ENCODE measurements around the gene RIN3. TPM values are rescaled to one million over a fixed set of nuclear protein-coding genes. Genes with fewer than 3 reads are reported as not detected.

The RIN3 gene
- total RNA-seq, 4 donors from 2014 or later: 2.1 to 10.4 (median 7.2) TPM

DNA sequence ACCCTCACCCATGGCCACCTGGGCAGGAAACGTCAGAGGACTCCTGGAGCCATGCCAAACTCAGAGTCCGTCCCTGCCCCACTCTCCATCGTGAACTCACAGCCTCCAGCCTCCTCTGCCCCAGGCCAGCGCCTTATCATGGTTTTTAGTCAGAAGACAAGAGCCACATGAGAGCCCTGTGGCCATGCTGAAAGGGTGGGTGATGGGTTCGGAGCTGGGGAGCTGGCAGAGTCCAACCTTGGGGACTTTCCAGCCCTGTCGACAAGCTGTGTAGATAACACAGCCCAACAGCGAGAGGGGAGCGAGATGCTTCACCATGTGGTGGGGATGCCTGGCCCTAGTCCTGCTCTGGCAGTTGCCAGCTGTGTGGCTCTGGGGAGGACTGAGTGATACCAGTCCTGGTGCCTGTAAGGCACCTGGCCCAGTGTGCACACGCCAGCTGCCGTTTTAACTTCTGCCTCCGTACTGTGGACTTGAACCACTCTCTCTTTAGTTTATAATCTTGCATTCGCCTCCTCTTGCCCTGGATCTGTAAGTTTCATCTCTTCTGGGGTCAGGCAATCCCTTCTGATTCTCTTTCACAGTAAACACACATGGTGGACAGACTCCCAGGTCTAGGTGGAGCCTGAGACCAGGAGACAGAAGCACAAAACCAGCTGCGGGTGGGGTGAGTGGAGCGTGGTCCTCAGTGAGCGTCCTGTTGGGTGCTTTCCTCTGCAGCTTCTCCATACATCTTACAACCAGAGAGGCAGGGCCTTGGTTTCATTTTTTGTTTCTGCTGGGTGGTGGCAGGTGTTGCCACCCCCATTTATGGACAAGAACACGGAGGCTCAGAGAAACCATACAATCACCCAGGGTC, 55.3 kb downstream of the RIN3 start:
- WGBS: 88% methylated on average over 13 of the region's 16 CpGs
- TF ChIP-seq POLR2AphosphoS5 (IDR thresholded peaks at IDR 0.05): no peak
- TF ChIP-seq, protein P1, sequence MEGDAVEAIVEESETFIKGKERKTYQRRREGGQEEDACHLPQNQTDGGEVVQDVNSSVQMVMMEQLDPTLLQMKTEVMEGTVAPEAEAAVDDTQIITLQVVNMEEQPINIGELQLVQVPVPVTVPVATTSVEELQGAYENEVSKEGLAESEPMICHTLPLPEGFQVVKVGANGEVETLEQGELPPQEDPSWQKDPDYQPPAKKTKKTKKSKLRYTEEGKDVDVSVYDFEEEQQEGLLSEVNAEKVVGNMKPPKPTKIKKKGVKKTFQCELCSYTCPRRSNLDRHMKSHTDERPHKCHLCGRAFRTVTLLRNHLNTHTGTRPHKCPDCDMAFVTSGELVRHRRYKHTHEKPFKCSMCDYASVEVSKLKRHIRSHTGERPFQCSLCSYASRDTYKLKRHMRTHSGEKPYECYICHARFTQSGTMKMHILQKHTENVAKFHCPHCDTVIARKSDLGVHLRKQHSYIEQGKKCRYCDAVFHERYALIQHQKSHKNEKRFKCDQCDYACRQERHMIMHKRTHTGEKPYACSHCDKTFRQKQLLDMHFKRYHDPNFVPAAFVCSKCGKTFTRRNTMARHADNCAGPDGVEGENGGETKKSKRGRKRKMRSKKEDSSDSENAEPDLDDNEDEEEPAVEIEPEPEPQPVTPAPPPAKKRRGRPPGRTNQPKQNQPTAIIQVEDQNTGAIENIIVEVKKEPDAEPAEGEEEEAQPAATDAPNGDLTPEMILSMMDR (IDR thresholded peaks at IDR 0.05): no peak
- TF ChIP-seq POLR2A (IDR thresholded peaks at IDR 0.05): no peak
- no peak for TF ChIP-seq EP300 (IDR thresholded peaks at IDR 0.05)
- Histone ChIP-seq H3K4me3 (no peak overlapping the region), H3K4me1 (peaks cover 5% of the 10 kb centered on the region), H3K27ac (no peak overlapping the region), H3K36me3 (no peaks in the 10 kb centered on the region), H3K27me3 (no peaks in the 10 kb centered on the region), H3K9me3 (no peaks in the 10 kb centered on the region)
- no peak for DNase-seq (ENCODE audit: low spot score in 2 of 2)

- Histone ChIP-seq H3K4me1 (peaks cover 4% of the 10 kb centered on the region), H3K27ac (no peak overlapping the region), H3K36me3 (no peaks in the 10 kb centered on the region), H3K4me3 (no peak overlapping the region), H3K9me3 (no peaks in the 10 kb centered on the region), H3K27me3 (no peaks in the 10 kb centered on the region)
- TF ChIP-seq, protein P1 (IDR thresholded peaks at IDR 0.05): no peak
- TF ChIP-seq EP300 (IDR thresholded peaks at IDR 0.05) (no peak), POLR2AphosphoS5 (IDR thresholded peaks at IDR 0.05) (no peak), POLR2A (IDR thresholded peaks at IDR 0.05) (no peak)
- WGBS: 90% methylated on average over 6 of the region's 6 CpGs
- DNase-seq (ENCODE audit: low spot score in 2 of 2): no peak
These were observed 57.2 kb downstream of the RIN3 start for GRCh38 chr14:92570674-92571262.

DNA sequence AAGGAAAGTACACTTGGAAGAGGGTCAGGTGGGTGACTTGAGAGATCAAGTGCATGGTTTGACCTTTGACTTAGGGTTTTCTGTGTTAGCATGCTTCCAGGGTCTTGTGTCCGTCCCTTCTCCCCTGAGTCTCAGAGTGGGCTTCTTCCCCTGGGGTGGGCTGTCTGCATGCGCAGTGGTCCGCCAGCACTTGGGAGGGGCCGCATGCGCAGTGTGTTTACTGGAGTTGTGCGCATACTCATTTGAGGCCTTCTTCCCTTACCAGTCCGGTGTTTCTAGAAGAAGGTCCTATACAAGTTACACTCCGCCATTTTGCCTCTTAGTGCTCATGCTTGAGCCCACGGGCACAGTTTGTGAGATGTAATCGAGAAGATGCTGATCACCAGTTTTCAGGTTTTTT, 58.5 kb downstream of the RIN3 start:
- Histone ChIP-seq H3K9me3 (no peaks in the 10 kb centered on the region), H3K4me1 (peaks cover 4% of the 10 kb centered on the region), H3K27ac (no peak overlapping the region), H3K27me3 (no peaks in the 10 kb centered on the region), H3K4me3 (no peak overlapping the region), H3K36me3 (no peaks in the 10 kb centered on the region)
- no peak for DNase-seq (ENCODE audit: low spot score in 2 of 2)
- TF ChIP-seq POLR2AphosphoS5 (IDR thresholded peaks at IDR 0.05): no peak
- TF ChIP-seq EP300 (IDR thresholded peaks at IDR 0.05): no peak
- TF ChIP-seq POLR2A (IDR thresholded peaks at IDR 0.05): no peak
- TF ChIP-seq, protein P1 (IDR thresholded peaks at IDR 0.05): no peak
- WGBS: 94% methylated on average over 10 of the region's 10 CpGs

DNA sequence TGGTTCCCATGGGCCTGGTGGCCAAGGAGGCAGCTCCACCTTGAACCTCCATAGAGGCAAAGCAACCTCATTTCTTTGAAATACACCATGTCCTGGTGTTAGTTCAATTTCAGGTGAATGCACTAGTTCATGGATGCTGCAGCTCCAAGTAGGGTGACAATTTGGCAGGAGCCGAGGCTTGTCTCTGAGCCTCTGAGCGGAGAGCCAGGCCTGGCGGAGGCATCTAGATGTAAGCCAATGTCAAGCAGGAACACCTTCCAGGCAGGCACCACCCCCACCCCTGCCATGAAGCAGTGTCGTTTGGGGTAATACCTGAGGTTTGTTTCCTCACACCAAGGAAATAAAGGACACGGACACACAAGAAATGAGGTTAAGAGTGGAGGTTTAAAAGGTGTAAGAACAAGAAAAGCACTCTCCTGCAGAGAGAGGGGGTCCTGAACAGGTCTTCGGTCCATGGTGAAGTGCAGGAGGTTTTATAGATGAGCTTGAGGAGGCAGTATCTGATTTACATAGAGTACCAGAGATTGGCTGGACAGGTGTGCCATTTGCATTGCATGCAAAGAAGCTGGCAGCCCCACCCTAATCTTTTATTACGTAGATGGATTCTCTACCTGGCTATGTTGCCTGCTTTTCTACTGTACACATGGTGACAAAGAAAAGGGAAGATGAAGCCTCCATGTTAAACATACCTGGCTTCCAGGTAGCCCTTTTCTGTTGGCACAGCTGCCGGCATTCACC, 60.3 kb downstream of the RIN3 start:
- peaks cover 4% of the 10 kb centered on the region for H3K4me1 ChIP-seq
- H3K4me3 ChIP-seq: no peak overlapping the region
- H3K27me3 ChIP-seq: no peaks in the 10 kb centered on the region
- no peak overlapping the region for H3K27ac ChIP-seq
- H3K9me3 ChIP-seq: no peaks in the 10 kb centered on the region
- TF ChIP-seq EP300 (IDR thresholded peaks at IDR 0.05) (no peak), POLR2AphosphoS5 (IDR thresholded peaks at IDR 0.05) (no peak), POLR2A (IDR thresholded peaks at IDR 0.05) (no peak)
- TF ChIP-seq, protein P1 (IDR thresholded peaks at IDR 0.05): no peak
- 40% methylated on average over 8 of the region's 8 CpGs for WGBS
- no peak for DNase-seq (ENCODE audit: low spot score in 2 of 2)
- H3K36me3 ChIP-seq: peaks cover 5% of the 10 kb centered on the region

All from suprapubic skin (tissue), 4 donors.